ENCODE results near the gene KRTAP9-3.
"Not testable (repeated sequence)": the region's sequence is repeated elsewhere in the genome, so short reads cannot be mapped to it uniquely, and the experiment has no call there.

KRTAP9-3 gene, protein sequence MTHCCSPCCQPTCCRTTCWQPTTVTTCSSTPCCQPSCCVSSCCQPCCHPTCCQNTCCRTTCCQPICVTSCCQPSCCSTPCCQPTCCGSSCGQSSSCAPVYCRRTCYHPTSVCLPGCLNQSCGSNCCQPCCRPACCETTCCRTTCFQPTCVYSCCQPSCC

DNA sequence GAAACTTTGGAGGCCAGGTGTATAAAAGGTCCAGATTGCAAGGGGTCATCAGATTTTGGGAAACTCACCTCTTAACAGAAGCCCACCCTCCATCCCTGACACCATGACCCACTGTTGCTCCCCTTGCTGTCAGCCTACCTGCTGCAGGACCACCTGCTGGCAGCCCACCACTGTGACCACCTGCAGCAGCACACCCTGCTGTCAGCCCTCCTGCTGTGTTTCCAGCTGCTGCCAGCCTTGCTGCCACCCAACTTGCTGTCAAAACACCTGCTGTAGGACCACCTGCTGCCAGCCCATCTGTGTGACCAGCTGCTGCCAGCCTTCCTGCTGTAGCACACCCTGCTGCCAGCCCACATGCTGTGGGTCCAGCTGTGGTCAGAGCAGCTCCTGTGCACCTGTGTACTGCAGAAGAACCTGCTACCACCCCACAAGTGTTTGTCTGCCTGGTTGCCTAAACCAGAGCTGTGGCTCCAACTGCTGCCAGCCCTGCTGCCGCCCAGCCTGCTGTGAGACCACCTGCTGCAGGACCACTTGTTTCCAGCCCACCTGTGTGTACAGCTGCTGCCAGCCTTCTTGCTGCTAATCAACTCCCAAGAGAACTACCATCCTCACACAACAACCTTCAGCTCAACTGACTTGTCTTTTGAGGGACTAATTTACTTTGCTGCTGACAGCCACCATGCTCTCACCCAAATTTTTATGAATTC is at the start of gene KRTAP9-3:
KRTAP9-3 (plus strand) TSS at position 51 of the 707 bp plus-strand sequence; CDS start at position 104, 53 bp downstream.
- not testable (repeated sequence) for H3K27me3 ChIP-seq, H3K27ac ChIP-seq, H3K9me3 ChIP-seq, H3K4me3 ChIP-seq, H3K36me3 ChIP-seq, H3K9ac ChIP-seq, H3K4me1 ChIP-seq, H4K20me1 ChIP-seq, H3K4me2 ChIP-seq

DNA sequence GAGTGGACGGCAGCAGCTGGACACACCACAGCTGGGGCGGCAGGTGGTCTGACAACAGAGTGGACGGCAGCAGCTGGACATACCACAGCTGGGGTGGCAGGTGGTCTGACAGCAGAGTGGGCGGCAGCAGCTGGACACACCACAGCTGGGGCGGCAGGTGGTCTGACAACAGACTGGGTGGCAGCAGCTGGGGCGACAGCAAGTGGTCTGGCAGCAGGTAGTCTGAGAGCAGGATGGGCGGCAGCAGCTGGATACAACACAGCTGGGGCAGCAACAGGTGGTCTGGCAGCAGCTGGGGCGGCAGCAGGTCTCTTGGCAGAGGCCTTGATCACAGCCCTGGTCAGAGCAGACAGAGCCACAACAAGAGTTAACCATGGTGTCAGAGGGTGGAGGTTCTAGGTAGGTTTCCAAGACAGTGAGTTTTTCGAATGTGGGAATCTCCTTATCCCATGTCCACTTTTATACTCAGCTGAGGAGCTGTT is 47.7 kb upstream of the KRTAP9-3 start, which contains the start of gene KRTAP4-1:
KRTAP4-1 (minus strand) TSS at position 432 of the 482 bp plus-strand sequence; CDS start at position 375, 57 bp downstream.
- Histone ChIP-seq H3K27ac (no peak within 1 kb of the TSS), H3K36me3 (no peaks in the 10 kb centered on the region), H3K27me3 (no peaks in the 10 kb centered on the region), H3K4me3 (no peak within 1 kb of the TSS), H3K9ac (no peak within 1 kb of the TSS), H4K20me1 (no peaks in the 10 kb centered on the region), H3K4me1 (no peaks in the 10 kb centered on the region), H3K4me2 (no peak within 1 kb of the TSS), H3K9me3 (no peaks in the 10 kb centered on the region)
- TF ChIP-seq Cebpa-rat (IDR thresholded peaks at IDR 0.05): no peak

DNA sequence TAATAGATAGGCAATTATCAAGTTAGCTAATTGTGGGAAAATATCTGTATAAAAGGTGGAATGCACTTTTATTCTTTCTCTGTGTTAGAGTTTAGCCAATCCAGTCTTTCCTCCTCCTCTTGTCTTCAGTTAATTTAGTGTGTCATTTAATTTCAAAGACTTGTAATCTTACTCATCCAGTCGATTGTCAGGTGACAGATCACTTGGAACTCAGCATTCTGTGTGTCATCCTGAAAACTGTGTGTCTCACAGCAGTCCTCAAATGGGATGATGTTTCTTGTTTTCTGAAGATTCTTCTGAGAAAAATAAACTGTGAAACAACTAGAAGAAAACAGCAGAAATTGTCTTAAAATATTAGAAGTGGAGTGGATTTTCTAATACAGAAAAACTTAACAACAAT is 47.2 kb upstream of the KRTAP9-3 start:
- no peaks in the 10 kb centered on the region for H3K36me3 ChIP-seq
- no peaks in the 10 kb centered on the region for H3K4me1 ChIP-seq
- no peak overlapping the region for H3K4me3 ChIP-seq
- H3K27ac ChIP-seq: no peak overlapping the region
- no peak for TF ChIP-seq Cebpa-rat (IDR thresholded peaks at IDR 0.05)
- H3K9me3 ChIP-seq: no peaks in the 10 kb centered on the region
- H3K9ac ChIP-seq: no peak overlapping the region
- H3K27me3 ChIP-seq: no peaks in the 10 kb centered on the region
- no peak overlapping the region for H3K4me2 ChIP-seq
- H4K20me1 ChIP-seq: no peaks in the 10 kb centered on the region

DNA sequence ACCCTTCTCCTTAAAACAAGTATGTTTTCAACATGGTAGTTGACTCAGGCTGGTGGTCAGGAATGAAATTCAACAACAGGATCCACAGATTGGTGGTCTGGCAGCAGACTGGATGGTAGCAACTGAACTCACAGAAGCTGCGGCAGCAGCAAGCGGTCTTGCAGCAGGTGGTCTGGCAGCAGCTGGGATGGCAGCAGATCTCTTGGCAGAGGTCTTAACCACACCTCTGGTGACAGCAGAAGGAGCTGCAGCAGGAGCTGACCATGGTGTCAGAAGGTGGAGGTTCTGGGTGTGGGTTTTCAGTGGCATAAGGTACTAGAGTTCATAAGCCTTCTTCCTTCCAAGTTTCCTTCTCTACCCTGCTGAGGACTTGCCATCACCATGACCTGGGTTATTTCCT is 45.4 kb upstream of the KRTAP9-3 start:
- TF ChIP-seq Cebpa-rat (IDR thresholded peaks at IDR 0.05): no peak
- Histone ChIP-seq H3K36me3 (no peaks in the 10 kb centered on the region), H3K4me3 (no peak overlapping the region), H3K27ac (no peak overlapping the region), H3K9me3 (no peaks in the 10 kb centered on the region), H3K27me3 (no peaks in the 10 kb centered on the region), H3K4me1 (no peaks in the 10 kb centered on the region), H3K4me2 (no peak overlapping the region), H3K9ac (no peak overlapping the region), H4K20me1 (no peaks in the 10 kb centered on the region)

DNA sequence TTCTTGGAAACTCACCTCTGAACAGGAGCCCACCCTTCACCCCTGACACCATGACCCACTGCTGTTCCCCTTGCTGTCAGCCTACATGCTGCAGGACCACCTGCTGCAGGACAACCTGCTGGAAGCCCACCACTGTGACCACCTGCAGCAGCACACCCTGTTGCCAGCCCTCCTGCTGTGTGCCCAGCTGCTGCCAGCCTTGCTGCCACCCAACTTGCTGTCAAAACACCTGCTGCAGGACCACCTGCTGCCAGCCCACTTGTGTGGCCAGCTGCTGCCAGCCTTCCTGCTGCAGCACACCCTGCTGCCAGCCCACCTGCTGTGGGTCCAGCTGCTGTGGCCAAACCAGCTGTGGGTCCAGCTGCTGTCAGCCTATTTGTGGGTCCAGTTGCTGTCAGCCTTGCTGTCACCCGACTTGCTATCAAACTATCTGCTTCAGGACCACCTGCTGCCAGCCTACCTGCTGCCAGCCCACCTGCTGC is 42.4 kb upstream of the KRTAP9-3 start, which contains the start of gene KRTAP9-1:
KRTAP9-1 (plus strand) TSS at position 51 of the 482 bp plus-strand sequence; CDS start at position 51, 0 bp downstream.
- H3K36me3 ChIP-seq, H3K27me3 ChIP-seq, H3K27ac ChIP-seq, H3K4me1 ChIP-seq, H3K9me3 ChIP-seq, H4K20me1 ChIP-seq, H3K4me2 ChIP-seq, H3K9ac ChIP-seq, H3K4me3 ChIP-seq: not testable (repeated sequence)

DNA sequence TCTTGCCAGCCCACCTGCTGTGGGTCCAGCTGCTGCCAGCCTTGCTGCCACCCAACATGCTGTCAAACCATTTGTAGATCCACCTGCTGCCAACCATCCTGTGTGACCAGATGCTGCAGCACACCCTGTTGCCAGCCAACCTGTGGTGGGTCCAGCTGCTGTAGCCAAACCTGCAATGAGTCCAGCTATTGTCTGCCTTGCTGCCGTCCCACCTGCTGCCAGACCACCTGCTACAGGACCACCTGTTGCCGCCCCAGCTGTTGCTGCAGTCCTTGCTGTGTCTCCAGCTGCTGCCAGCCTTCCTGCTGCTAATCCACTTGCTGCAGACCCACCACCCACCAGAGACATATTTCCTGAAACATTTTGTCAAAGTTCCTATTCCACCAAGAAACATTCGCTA is 41.9 kb upstream of the KRTAP9-3 start:
- Histone ChIP-seq H3K36me3 (no peaks in the 10 kb centered on the region), H3K4me1 (no peaks in the 10 kb centered on the region), H3K4me2 (no peak overlapping the region), H3K27me3 (no peaks in the 10 kb centered on the region), H3K4me3 (no peak overlapping the region), H3K27ac (no peak overlapping the region), H3K9ac (no peak overlapping the region), H4K20me1 (no peaks in the 10 kb centered on the region), H3K9me3 (no peaks in the 10 kb centered on the region; the same call in 1 of the 2 replicates)
- no peak for TF ChIP-seq Cebpa-rat (IDR thresholded peaks at IDR 0.05)

DNA sequence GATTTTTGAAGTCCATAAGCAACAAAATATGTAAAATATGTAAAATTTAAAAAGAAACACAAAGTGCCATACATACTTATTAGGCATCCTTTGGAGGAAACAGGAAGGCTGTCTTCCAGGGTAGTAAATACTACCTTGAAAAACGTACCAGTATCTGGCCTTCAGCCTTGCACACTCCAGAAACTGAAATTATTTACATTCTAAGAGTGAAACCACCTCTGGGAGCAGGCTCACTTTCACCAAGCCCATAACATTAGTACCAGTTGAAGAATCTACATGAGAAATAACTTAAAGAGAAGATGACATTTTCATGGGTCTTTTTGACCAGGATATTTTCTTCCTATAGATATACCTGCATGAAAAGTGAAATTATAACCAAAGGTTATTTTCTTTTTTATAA is 36.2 kb upstream of the KRTAP9-3 start:
- H3K4me3 ChIP-seq: no peak overlapping the region
- H3K4me2 ChIP-seq: no peak overlapping the region
- TF ChIP-seq Cebpa-rat (IDR thresholded peaks at IDR 0.05): no peak
- H3K27me3 ChIP-seq: no peaks in the 10 kb centered on the region
- no peaks in the 10 kb centered on the region for H4K20me1 ChIP-seq
- no peaks in the 10 kb centered on the region for H3K4me1 ChIP-seq
- H3K36me3 ChIP-seq: no peaks in the 10 kb centered on the region
- no peak overlapping the region for H3K9ac ChIP-seq
- no peaks in the 10 kb centered on the region; the same call in 1 of the 2 replicates for H3K9me3 ChIP-seq
- H3K27ac ChIP-seq: no peak overlapping the region

DNA sequence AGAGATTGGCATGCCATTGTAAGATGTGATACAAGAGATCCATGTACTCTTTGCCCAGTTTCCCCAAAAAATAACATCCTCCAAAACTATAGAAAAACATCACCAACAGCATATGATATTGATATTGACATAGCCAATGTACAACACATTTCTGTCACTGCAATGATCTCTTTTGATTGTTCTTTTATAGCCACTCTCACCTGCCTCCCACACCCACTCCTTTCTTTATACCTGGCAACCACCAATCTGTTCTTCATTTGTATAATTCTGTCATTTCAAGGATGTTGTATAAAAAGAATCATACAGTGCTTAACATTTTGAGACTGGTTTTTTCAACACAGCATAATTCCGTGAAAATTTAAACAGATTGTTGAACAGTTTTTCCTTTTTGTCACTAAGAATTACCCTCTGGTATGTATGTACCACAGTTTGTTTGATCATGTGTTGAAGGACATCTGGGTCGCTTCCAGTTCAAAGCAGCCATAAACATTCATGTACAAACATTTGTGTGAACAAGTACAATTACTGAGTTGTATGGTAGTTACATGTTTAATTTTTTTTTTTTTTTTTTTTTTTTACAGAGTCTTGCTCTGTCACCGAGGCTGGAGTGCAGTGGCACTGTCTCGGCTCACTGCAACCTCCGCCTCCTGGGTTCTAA is 32.7 kb upstream of the KRTAP9-3 start:
- H3K27ac ChIP-seq: no peak overlapping the region

DNA sequence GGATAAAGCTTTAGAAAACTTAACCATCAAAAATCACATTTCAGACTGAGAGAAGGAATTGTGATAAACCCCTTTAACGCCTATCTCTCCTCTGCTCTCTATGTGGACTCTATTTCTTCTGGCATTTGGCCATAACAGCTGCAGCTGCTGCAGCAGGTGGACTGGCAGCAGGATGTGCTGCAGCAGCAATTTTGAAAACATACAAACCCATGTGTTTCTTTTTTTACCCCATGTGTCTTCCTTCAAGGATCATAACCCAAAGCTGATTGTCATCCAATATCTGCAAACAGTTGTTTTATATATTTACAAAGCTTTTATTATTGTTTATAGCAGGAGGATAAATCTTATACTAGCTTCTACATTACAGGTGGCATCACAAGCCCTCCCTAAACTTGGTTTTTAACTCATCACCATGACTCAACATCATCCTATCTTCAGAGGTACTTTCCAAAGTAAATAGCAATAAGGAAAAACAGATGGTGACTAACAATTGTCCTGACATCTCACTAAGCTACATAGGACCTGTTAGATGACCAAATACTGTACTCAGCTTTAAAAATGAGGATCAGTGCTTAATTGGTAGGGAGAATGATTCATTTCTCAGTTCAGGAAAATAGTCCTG is 20.3 kb upstream of the KRTAP9-3 start:
- Histone ChIP-seq H3K4me3 (no peak overlapping the region), H3K4me1 (peaks cover 15% of the 10 kb centered on the region), H3K36me3 (no peaks in the 10 kb centered on the region), H3K27ac (no peak overlapping the region), H3K27me3 (no peaks in the 10 kb centered on the region), H3K4me2 (peak overlapping the region; percentile 47), H4K20me1 (no peaks in the 10 kb centered on the region), H3K9ac (no peak overlapping the region), H3K9me3 (peaks cover 7% of the 10 kb centered on the region; the same call in 1 of the 2 replicates)
- no peak for TF ChIP-seq Cebpa-rat (IDR thresholded peaks at IDR 0.05)

More for the DNA sequence above, 32.7 kb upstream of the KRTAP9-3 start:
- no peaks in the 10 kb centered on the region for H3K27me3 ChIP-seq
- no peak for TF ChIP-seq Cebpa-rat (IDR thresholded peaks at IDR 0.05)
- H3K4me3 ChIP-seq: no peak overlapping the region
- no peak overlapping the region for H3K4me2 ChIP-seq
- H3K36me3 ChIP-seq: no peaks in the 10 kb centered on the region
- no peaks in the 10 kb centered on the region for H4K20me1 ChIP-seq
- no peaks in the 10 kb centered on the region for H3K4me1 ChIP-seq
- no peak overlapping the region for H3K9ac ChIP-seq
- H3K9me3 ChIP-seq: no peaks in the 10 kb centered on the region
